Brain microvascular endothelial cell (primary cell): ENCODE measurements around the gene CFB.

Experiments used
- DNase-seq: peaks from one replicate; pipeline ENCODE4 v3.0.0-alpha.2; 2020
- H3K27ac ChIP-seq: fragments of 250-450 bp; sonication (Bioruptor Pico); 2 replicates; pipeline ENCODE4 v1.5.1; 2020; ENCODE audit warnings: mild to moderate bottlenecking, moderate library complexity
- H3K27me3 ChIP-seq: fragments of 250-450 bp; sonication (Bioruptor Pico); replicated peaks from 2 replicates; pipeline ENCODE4 v1.5.1; 2020; ENCODE audit warnings: mild to moderate bottlenecking
- H3K36me3 ChIP-seq: fragments of 250-450 bp; sonication (Bioruptor Pico); replicated peaks from 2 replicates; pipeline ENCODE4 v1.5.1; 2020; ENCODE audit warnings: mild to moderate bottlenecking
- H3K4me3 ChIP-seq: 2 replicates; pipeline ENCODE4 v1.5.1; 2011; ENCODE audit warnings: low read depth, mild to moderate bottlenecking, control low read depth, low read length, moderate library complexity
- CTCF ChIP-seq: IDR thresholded peaks from 2 replicates; pipeline ENCODE4 v1.5.1; 2011; ENCODE audit warnings: low read depth, mild to moderate bottlenecking, moderate library complexity, low read length, control low read depth, inconsistent platforms; ENCODE audit errors: missing control alignments
- in situ Hi-C: cut with HindIII; loops from 2 replicates; pipeline ENCODE4 v1.10.0; 2017; ENCODE audit warnings: low sequenced_read_pairs, low pct_ligation_motif_present

Gene CFB

DNA sequence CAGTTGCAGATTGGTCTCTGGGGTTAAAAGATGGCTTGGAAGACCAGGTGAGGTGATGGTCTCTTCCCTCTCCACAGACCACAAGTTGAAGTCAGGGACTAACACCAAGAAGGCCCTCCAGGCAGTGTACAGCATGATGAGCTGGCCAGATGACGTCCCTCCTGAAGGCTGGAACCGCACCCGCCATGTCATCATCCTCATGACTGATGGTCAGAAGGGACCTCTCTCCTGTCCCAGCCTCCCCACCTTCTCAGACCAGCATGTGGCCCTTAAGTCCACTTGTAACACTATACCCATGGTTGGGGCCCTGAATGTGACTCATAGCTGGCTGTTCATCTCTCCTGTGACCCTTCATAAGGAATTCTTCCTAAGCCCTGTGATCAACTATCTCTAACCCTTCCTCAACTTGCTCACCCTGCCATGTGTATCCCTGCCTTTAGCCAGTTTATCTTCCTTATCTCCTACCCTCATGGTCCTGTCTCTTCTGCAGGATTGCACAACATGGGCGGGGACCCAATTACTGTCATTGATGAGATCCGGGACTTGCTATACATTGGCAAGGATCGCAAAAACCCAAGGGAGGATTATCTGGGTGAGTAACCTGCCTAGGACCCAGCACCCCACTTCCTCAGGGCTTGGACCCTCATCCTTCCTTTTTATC lies 3.0 kb downstream of the CFB start:
- DNase-seq = peak; percentile 30

GRCh38 chr6:31949926-31950548 lies 4.1 kb downstream of the CFB start:
- H3K36me3 ChIP-seq = peaks cover 40% of the 10 kb centered on the region
- H3K27ac ChIP-seq = no peak overlapping the region
- no peaks in the 10 kb centered on the region for H3K27me3 ChIP-seq
- in situ Hi-C loops = no loop called here
- no peak for DNase-seq
- H3K4me3 ChIP-seq = no peak overlapping the region
- no peak for TF ChIP-seq CTCF

More for the DNA sequence above, 3.0 kb downstream of the CFB start:
- Histone ChIP-seq H3K27me3 (no peaks in the 10 kb centered on the region), H3K36me3 (peaks cover 28% of the 10 kb centered on the region), H3K4me3 (no peak overlapping the region), H3K27ac (no peak overlapping the region)
- TF ChIP-seq CTCF = no peak
- in situ Hi-C loops = no loop called here

DNA sequence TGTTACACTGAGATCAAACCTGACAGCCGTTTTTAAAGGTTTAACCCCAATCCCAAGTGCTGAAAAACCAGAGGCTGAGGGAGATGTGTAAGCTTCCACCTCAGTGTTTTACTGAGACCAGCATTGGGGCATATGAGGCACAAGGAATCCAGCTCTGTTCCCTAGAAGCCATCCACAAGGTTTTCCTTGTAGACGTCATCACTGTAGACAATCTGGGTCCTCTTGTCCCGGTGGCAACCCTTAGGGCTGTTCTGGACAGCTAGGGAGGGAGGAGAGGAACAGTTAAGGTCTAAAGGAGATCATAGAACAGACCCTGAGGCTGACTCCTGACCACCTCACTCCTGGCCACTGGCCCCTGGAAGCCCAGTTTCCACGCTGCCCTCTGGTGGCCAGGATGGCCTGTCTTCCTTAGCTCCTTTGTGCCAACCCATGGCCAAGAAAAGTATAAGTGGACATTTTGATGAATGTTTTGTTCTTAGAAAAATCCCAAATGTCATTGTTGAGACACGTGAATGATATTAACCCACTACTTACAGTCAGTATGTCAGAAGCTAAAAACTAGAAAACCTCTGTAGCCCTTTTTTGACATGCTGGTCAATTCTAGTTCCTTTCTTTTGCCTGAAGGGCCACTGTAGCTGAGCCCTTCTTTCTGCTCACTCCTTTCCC lies 6.4 kb downstream of the CFB start:
- Histone ChIP-seq H3K27me3 (no peaks in the 10 kb centered on the region), H3K4me3 (no peak overlapping the region), H3K27ac (no peak overlapping the region), H3K36me3 (peaks cover 50% of the 10 kb centered on the region)
- peak; percentile 95 for TF ChIP-seq CTCF
- DNase-seq = peak; percentile 46
- in situ Hi-C loops = no loop called here

GRCh38 chr6:31952890-31953289 lies 7.0 kb downstream of the CFB start:
- DNase-seq = no peak
- H3K36me3 ChIP-seq = peaks cover 50% of the 10 kb centered on the region

DNA sequence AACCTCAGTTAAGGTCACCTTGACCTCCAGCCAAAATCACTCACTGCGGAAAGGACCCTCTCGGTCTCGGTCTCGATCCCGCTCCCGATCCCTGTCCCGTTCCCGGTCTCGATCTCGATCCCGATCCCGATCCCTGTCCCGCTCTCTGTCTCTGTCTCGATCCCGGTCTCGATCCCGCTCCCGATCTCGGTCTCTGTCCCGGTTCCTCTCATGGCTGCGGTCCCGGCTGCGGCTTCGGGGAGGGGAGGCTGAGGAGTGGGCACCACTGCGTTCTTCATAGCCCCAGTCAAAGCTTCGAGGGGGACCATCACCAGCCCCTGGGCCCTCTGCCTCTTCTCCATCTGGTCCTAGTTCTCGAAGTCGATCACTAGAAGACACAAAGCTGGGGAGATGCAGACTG lies 8.6 kb downstream of the CFB start:
- H3K27ac ChIP-seq = no peak overlapping the region
- H3K36me3 ChIP-seq = peaks cover 50% of the 10 kb centered on the region
- in situ Hi-C loops = no loop called here
- no peaks in the 10 kb centered on the region for H3K27me3 ChIP-seq
- no peak for TF ChIP-seq CTCF
- no peak overlapping the region for H3K4me3 ChIP-seq
- DNase-seq = no peak

More at GRCh38 chr6:31952890-31953289, 7.0 kb downstream of the CFB start:
- Histone ChIP-seq H3K27ac (no peak overlapping the region), H3K27me3 (no peaks in the 10 kb centered on the region), H3K4me3 (no peak overlapping the region)
- TF ChIP-seq CTCF = no peak
- in situ Hi-C loops = no loop called here
